Muscle of arm (tissue), 12 donors: ENCODE results near the gene NPR3. TPM values are rescaled to one million over a fixed set of nuclear protein-coding genes. Genes with fewer than 3 reads are reported as not detected.

ENCODE experiments used
- DNase-seq: peaks from one replicate; pipeline ENCODE4 v3.0.0-alpha.2; 2013
- polyA plus RNA-seq, 12 donors: library from polyadenylated mRNA; unstranded; fragments of 120-200 nt; gene quantifications; one replicate each; pipeline ENCODE4 v1.2.1, GENCODE V29; 2013; ENCODE audit not compliant: insufficient read length in 12 of 12

NPR3 gene
- polyA plus RNA-seq, 12 donors = 11.8 to 34.5 (median 20.2) TPM; not detected in 1

GRCh38 chr5:32753765-32754164 is 42.6 kb downstream of the NPR3 start:
- DNase-seq = no peak

GRCh38 chr5:32754284-32754683 is 43.2 kb downstream of the NPR3 start:
- DNase-seq = no peak

GRCh38 chr5:32760091-32760509 is 49.0 kb downstream of the NPR3 start:
- DNase-seq = no peak

GRCh38 chr5:32765266-32765665 is 54.1 kb downstream of the NPR3 start:
- DNase-seq = no peak

- no peak for DNase-seq
These were observed 56.9 kb downstream of the NPR3 start for GRCh38 chr5:32767948-32768467.

- DNase-seq = no peak
These were observed 58.6 kb downstream of the NPR3 start for GRCh38 chr5:32769711-32770110.

GRCh38 chr5:32770444-32770843 is 59.3 kb downstream of the NPR3 start:
- DNase-seq = no peak

- DNase-seq = no peak
These were observed 59.9 kb downstream of the NPR3 start for GRCh38 chr5:32771037-32771436.

GRCh38 chr5:32773944-32774343 is 62.8 kb downstream of the NPR3 start:
- no peak for DNase-seq

- no peak for DNase-seq
These were observed 65.1 kb downstream of the NPR3 start for GRCh38 chr5:32776200-32776599.

GRCh38 chr5:32777222-32777621 is 66.1 kb downstream of the NPR3 start:
- DNase-seq = no peak

- DNase-seq = no peak
These were observed 66.6 kb downstream of the NPR3 start for GRCh38 chr5:32777733-32778132.

- DNase-seq = no peak
These were observed 67.3 kb downstream of the NPR3 start for GRCh38 chr5:32778403-32778802.

- no peak for DNase-seq
These were observed 68.8 kb downstream of the NPR3 start for GRCh38 chr5:32779754-32780415.

- DNase-seq = no peak
These were observed 69.4 kb downstream of the NPR3 start for GRCh38 chr5:32780508-32780919.

- no peak for DNase-seq
These were observed 72.5 kb downstream of the NPR3 start for GRCh38 chr5:32783661-32784060.

- no peak for DNase-seq
These were observed 74.6 kb downstream of the NPR3 start for GRCh38 chr5:32785611-32786254.

GRCh38 chr5:32786311-32786710 is 75.2 kb downstream of the NPR3 start:
- no peak for DNase-seq

GRCh38 chr5:32790411-32790951 is 79.4 kb downstream of the NPR3 start:
- no peak for DNase-seq

GRCh38 chr5:32791536-32792243 is 80.6 kb downstream of the NPR3 start:
- DNase-seq = no peak

GRCh38 chr5:32794086-32794485 is 83.0 kb downstream of the NPR3 start:
- DNase-seq = no peak

GRCh38 chr5:32802764-32803163 is 91.6 kb downstream of the NPR3 start:
- no peak for DNase-seq

GRCh38 chr5:32803656-32804055 is 92.5 kb downstream of the NPR3 start:
- DNase-seq = no peak
